ENCODE measurements around the gene CDC6.
"Not testable (repeated sequence)": the region's sequence is repeated elsewhere in the genome, so short reads cannot be mapped to it uniquely, and the experiment has no call there.

DNA sequence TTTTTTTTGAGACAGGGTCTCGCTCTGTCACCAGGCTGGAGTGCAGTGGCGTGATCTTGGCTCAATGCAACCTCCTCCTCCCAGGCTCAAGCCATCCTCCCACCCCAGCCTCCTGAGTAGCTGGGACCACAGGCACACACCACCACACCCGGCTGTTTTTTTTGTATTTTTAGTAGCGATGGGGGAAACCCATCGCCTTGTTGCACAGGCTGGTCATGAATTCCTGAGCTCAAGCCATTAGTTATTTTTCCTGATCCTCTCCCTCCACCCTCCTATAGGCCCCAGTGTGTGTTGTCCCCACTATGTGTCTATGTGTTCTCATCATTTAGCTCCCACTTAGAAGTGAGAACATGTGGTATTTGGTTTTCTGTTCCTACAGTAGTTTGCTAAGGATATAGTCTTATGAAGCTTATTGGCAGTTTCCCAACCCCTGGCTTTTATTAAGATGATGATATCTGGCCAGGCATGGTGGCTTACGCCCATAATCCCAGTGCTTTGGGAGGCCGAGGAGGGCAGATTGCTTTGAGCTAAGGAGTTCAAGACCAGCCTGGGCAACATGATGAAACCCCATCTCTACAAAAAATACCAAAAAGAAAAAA, 11.6 kb downstream of the CDC6 start:
- TF ChIP-seq CTCF (conservative IDR thresholded peaks at IDR 0.05); EZH2 (IDR thresholded peaks at IDR 0.05; ENCODE audit: low read depth): not testable (repeated sequence)
